ENCODE results near the gene ZNF77. TPM values are rescaled to one million over a fixed set of nuclear protein-coding genes. Genes with fewer than 3 reads are reported as not detected.
A peak's percentile ranks its signal among the peaks of the same experiment; 100 is the strongest.
"Not testable (repeated sequence)": the region's sequence is repeated elsewhere in the genome, so short reads cannot be mapped to it uniquely, and the experiment has no call there.

The ZNF77 gene
- total RNA-seq, 1 donor from 2014 or later = 7.6 TPM

GRCh38 chr19:2970201-2970835 is 25.5 kb upstream of the ZNF77 start:
- DNase-seq (ENCODE audit: low read depth, low spot score) = no peak

DNA sequence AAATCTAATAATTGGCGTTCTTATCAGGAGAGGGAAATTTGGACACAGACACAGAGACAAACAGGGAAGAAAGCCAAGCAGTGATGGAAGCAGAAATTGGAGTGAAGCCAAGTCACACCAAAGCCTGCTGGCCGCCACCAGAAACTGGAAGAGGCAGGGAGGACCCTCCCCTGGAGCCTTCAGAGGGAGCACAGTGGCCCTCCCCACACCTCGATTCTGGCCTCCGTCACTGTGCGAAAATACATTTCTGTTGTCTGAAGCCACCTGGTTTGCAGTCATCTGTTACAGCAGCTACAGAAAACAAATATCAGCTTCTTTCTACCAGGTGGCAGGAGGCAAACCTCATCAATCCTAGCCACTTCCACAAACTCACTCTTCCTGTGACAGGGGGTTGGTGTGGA is 24.3 kb upstream of the ZNF77 start:
- DNase-seq (ENCODE audit: low read depth, low spot score) = no peak

- DNase-seq (ENCODE audit: low read depth, low spot score) = no peak
Measured at GRCh38 chr19:2967972-2968371, 23.2 kb upstream of the ZNF77 start.

DNA sequence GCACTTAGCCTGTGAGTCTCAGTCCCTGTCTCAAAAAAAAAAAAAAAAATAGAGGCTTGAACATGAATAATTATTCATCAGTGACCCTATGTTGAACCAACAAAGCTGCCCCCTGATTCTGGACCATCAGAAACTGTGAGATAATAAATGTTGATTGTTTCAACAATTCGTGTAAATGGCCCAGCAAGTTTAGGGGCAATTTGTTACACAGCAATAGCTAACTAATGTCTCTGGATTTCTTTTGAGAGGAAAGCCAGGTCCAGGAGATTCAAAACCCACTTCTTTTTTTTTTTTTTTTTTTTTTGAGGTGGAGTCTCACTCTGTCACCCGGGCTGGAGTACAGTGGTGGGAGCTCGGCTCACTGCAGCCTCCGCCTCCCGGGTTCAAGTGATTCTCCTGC is 20.1 kb upstream of the ZNF77 start:
- no peak for DNase-seq (ENCODE audit: low read depth, low spot score)

- not testable (repeated sequence) for DNase-seq (ENCODE audit: low read depth, low spot score)
Measured at GRCh38 chr19:2963631-2964030, 18.9 kb upstream of the ZNF77 start.

DNA sequence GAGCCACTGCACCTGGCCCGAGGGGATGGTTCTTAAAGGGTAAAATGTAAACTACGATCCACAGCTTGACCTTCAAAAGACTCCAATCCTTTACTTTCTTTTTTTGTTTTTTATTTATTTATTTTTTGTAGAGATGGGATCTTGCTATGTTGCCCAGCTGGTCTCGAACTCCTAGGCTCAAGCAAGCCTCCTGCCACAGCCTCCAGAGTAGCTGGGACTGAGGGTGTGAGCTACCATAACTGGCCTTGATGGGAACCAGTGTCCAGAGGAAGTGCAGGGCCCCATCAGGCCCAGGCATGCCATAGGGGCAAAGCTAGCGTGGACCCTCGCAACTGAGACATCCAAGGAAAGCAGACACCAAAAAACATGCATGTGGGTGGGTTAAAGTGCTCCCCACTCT is 18.4 kb upstream of the ZNF77 start:
- DNase-seq (ENCODE audit: low read depth, low spot score) = no peak

DNA sequence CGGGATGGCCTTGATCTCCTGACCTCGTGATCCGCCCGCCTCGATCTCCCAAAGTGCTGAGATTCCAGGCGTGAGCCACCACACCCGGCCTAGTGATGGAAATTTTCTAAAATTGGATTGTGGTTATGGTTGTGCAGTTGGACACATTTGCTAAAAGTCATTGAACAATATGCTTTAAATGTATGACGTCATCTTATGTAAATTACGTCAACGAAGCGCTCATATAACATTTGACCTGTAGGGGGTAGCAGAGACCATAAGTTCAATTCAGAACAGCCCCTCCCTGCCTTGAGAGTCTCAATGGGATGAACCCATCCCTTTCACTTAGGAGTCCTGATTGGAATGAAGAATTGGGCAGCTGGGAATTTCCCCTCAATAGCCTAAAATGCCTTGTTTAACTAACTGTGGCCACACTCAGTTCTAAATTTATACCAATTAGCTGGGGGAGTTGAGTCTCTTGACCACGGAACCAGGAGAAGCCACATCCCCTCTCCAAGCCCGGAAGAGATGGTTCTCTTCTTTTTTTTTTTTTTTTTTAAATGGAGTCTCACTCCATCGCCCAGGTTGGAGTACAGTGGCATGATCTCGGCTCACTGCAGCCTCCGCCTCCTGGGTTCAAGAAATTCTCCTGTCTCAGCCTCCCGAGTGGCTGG is 17.4 kb upstream of the ZNF77 start:
- DNase-seq (ENCODE audit: low read depth, low spot score) = no peak

GRCh38 chr19:2960120-2960519 is 15.3 kb upstream of the ZNF77 start:
- DNase-seq (ENCODE audit: low read depth, low spot score) = no peak

DNA sequence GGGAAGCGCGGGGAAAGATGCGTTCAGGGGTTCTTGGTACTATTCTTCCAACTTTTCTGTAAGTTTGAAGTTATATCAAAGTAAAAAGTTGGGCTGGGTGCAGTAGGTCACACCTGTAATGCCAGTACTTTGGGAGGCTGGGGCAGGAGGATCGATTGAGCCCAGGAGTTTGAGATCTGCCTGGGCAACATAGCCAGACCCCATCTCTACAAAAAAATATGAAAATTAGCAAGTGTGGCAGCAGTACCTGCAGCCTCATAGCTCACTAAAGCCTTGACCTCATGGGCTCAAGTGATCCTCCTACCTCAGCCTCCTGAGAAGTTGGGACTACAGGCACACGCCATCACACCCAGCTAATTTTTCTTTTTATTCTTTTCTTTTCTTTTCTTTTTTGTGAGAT is 12.4 kb upstream of the ZNF77 start:
- DNase-seq (ENCODE audit: low read depth, low spot score) = no peak

DNA sequence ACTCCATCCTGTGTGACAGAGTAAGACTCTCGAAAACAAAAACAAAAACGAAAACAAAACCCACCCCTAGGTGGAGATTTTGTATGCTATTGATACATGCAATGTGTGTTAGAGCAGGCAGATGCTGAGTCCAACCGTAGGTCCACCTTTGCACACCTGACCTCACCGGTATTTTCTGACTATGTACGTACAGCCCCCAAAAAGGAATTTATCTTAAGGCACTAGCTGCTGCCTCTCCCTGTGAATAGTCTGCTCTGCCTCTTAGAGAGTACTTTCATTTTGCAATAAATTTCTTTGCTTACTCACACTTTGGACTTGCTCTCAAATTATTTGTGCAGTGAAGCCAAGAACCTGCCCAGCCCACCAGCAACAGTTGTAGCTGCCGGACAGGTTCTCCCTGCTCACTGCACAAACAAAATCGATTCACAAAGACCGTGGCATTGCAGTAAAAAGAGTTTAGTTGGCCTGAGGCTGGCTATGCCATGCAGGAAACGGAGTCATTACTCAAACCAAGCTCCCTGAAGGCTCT is 8.2 kb upstream of the ZNF77 start:
- no peak for DNase-seq (ENCODE audit: low read depth, low spot score)

GRCh38 chr19:2950286-2951124 is 5.7 kb upstream of the ZNF77 start:
- DNase-seq (ENCODE audit: low read depth, low spot score) = peak; percentile 98

GRCh38 chr19:2949939-2950285 is 5.1 kb upstream of the ZNF77 start:
- DNase-seq (ENCODE audit: low read depth, low spot score) = peak; percentile 99

DNA sequence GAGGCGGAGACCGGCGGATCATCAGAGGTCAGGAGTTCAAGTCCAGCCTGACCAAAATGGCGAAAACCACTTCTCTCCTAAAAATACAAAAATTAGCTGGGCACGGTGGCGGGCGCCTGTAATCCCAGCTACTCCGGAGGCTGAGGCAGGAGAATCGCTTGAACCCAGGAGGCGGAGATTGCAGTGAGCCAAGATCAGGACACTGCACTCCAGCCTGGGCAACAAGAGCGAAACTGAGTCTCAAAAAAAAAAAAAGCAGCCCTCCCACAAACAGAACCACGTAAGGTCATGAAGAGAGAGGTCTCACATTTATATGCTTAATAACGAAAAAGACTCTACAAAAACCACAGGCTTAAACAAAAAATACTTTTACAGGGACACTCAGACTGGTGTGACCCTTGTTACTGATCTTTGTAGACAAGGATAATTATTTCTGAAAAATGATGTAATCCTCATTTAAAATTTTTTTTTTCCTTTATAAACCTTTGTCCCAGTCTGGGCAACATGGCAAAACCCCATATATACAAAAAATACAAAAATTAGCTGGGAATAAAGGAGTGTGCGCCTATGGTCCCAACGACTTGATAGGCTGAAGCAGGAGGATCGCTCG is 909 bp upstream of the ZNF77 start:
- no peak for DNase-seq (ENCODE audit: low read depth, low spot score)

DNA sequence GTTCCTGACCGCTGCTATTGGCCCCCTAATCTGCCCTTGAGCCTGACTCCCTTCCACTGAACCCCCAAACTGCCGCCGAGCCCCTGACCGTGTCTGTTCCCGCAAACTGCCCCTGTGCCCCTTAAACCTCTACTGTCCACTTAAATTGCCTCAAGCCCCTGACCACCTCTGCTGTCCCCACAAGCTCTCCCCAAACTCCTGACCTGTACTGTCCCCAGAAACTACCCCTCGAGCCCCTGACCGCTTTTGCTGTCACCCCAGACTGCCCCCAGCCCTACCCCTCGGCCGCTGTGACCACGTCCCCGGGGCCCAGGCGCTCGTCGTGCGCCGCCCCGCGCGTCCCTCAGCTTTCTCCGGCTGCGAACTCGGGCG is 382 bp downstream of the ZNF77 start:
- no peak for DNase-seq (ENCODE audit: low read depth, low spot score)

GRCh38 chr19:2942928-2943640 is 1.7 kb downstream of the ZNF77 start:
- no peak for DNase-seq (ENCODE audit: low read depth, low spot score)

DNA sequence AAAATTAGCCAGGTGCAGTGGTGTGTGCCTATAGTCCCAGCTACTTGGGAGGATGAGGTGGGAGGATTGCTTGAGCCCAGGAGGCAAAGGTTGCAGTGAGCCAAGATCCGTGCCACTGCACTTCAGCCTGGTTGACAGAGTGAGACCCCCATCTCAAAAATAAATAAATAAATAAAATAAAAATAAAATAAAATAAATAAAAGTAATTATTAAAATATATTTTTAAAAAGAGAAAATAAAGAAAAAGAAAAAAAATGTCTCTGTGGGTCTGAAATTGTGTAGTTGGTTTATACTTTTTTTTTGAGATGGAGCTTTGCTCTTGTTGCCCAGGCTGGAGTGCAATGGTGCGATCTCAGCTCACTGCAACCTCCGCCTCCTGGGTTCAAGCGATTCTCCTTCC is 8.9 kb downstream of the ZNF77 start:
- not testable (repeated sequence) for DNase-seq (ENCODE audit: low read depth, low spot score)

DNA sequence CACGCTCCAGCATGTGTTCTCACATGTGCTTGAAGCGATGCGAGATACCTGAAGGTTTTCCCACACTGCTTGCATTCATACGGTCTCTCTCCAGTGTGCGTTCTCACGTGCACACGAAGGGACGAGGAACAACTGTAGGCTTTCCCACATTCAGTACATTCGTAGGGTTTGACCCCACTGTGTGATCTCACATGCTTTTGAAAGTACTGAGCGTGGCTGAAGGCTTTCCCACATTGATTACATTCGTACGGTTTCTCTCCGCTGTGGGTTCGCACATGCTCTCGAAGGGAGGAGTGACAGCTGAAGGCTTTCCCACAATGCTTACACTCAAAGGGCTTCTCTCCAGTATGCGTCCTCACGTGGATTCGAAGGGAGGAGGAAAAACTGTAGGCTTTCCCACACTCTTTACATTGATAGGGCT is 11.3 kb downstream of the ZNF77 start:
- no peak for DNase-seq (ENCODE audit: low read depth, low spot score)

DNA sequence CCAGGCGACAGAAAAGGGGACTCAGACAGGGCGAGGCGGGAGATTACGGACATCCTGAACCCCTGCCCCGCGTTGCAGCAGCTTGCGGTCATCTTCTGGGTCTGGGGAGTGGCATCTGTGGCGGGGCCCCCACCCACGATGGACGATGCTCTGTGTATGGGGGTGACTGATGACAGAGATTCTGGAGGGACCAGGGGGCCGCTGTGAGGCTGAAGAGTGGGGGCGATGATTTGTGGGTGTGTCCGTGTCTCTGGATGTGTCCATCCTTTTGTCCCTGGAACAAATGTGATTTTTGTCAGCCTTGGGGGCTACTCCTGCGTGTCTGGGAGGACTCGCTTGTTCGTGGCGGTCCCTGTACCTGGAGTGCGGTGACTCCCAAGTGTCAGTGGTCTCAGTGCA is 17.7 kb downstream of the ZNF77 start:
- DNase-seq (ENCODE audit: low read depth, low spot score) = no peak

GRCh38 chr19:2926341-2927031 is 18.3 kb downstream of the ZNF77 start:
- DNase-seq (ENCODE audit: low read depth, low spot score) = no peak

GRCh38 chr19:2923510-2923909 is 21.3 kb downstream of the ZNF77 start:
- DNase-seq (ENCODE audit: low read depth, low spot score) = no peak

DNA sequence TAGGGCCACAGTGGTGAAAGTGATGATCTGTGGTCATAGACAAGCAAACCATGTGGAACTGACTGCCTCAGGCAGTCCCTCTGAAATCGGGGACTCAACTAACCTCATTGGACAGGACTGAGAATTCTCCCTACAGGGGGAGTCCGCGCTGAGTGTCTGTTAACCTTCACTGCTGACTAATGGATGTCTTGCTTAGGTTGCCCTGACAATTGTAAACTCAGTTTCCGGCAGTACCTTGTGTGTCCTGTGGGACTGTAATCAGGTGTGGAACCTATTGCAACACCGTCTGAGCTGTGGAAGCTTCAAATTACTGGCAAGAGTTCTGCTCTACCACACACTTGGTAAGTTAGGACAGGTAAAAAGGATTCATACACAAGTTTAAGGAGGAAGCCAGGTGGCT is 21.8 kb downstream of the ZNF77 start:
- no peak for DNase-seq (ENCODE audit: low read depth, low spot score)

Data from pulmonary artery endothelial cell (primary cell).